Measurements from ENCODE around the gene PDK1.

PDK1 gene

DNA sequence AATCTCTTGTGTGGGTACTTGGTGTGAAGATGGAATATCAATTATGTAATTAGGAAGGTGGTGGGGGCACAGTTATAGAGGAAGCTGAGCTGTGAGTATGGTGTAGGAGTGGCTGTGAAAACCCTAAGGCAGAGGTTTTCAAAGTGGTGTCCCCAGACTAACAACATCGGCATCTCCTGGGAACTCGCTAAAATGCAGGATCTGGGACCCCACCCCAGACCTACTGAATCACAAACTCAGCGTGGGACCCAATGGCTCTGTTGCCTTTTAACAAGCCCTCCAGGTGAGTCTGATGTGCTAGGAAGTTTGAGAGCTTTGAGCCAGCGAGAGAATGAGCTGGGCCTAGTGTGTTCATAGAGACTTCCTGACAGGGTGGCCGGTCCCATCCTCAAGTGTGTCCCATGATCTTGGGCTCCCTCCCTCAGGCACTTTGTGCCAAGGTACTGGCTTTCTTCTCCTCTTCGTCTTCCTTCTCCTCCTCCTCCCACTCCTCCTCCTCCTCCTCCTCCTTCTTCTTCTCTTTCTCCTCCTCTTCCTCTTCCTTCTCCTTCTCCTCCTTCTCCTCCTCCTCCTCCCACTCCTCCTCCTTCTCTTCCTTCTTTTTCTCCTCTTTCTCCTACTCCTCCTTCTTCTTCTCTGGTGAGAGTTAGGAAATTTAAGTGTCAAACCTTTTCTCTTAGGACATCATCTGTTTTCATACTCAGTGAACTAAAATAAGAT lies 86.6 kb downstream of the PDK1 start:
- no peak for DNase-seq (ENCODE audit: low read depth in 2 of 2)

- DNase-seq (ENCODE audit: low read depth in 2 of 2), result no peak
Observed at GRCh38 chr2:172643142-172643541, 87.3 kb downstream of the PDK1 start.

- no peak for DNase-seq (ENCODE audit: low read depth in 2 of 2)
Observed at GRCh38 chr2:172647439-172647838, 91.5 kb downstream of the PDK1 start.

DNA sequence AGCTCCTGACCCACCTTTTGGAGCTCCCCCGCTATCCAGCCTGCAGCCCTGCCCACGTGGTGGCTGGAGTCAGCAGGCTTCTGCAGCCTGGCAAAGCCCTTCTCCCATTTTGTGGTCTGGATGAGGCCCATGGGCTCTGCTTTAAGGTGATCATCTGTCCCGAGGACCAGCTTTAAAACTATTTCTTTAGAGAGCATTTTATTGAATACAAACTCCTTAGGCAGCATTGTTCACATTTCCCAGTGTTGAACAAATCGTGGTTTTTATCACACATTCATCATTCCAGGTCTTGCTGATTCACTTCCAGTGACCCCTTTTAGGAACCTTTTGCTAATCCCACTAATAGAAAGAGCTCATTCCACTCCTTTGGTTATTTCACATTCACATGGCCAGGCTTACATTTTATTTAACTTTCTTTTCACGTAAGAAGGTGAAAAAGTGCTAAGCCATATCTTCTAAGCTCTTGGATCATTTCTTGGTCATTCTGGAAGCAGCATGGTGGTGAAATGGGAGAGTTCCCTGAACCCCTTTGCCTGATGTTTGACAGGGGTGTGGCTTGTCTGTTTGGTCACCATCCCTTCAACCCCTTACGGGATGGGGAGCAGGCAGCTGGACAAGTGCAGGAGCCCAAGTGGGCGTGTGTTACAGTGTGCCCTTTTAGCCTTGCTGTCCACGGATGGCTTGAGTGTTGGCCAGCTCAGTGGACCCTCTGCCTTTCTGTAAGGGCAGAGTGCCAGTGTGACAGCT lies 99.4 kb downstream of the PDK1 start:
- no peak for DNase-seq (ENCODE audit: low read depth in 2 of 2)

DNA sequence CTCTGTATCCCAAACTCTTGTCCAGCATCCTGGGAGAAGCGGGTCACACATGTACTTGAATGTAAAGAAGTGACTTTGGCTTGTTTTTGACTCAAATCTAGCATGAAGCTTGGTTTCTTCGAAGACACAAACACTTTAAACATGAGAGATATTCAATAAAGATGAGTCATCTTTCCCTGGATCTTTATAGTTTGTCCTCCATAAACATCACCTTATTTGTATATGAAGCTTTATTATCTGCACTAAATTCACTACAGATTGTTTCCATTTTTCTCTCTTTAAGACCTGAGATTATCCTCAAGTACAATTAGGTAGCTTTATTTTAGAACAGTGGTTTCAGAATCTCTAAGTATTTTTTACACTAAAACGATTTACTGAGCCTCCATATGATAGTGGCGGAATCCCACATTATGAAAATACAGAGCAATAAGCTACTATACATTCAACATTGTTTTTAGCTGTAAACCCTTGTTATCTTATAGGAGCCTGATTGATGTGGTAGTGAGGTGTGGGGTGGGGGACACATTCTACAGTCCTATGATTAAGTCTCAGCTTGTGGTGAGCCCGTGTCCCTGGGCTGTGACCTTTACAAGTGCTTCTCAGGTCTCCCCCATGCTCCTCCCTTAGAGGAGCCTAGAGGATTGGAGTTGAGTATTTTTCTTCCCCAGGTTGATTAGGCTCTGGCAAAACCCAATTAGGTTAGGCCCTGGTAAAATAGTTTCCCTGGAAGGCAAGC lies 100.1 kb downstream of the PDK1 start:
- no peak for DNase-seq (ENCODE audit: low read depth in 2 of 2)
